ENCODE results near the gene DNAJC25.
A peak's percentile ranks its signal among the peaks of the same experiment; 100 is the strongest.

The DNAJC25 gene

GRCh38 chr9:111630964-111631213 lies 245 bp upstream of the DNAJC25 start (continued):
- TF ChIP-seq ZNF692 (tag by site-specific recombination; IDR thresholded peaks at IDR 0.05) (no peak), ZNF610 (tag by site-specific recombination; IDR thresholded peaks at IDR 0.05; ENCODE audit: borderline replicate concordance) (peak; percentile 61; the same call in 1 of the 2 replicates), EGR2 (tag by site-specific recombination; IDR thresholded peaks at IDR 0.05; ENCODE audit: low read depth) (no peak), ZNF366 (tag by site-specific recombination; conservative IDR thresholded peaks at IDR 0.05) (no peak; the same call in 1 of the 2 replicates), ZNF558 (tag by site-specific recombination; IDR thresholded peaks at IDR 0.05) (0 out of 2 replicates have a peak, but pooled peaks have one; percentile 41), SP3 (tag by site-specific recombination; IDR thresholded peaks at IDR 0.05) (peak; percentile 56), REST (tag by site-specific recombination; IDR thresholded peaks at IDR 0.05) (peak; percentile 63; the same call in 1 of the 2 replicates), ZNF664 (tag by site-specific recombination; IDR thresholded peaks at IDR 0.05) (no peak), SP2 (tag by site-specific recombination; IDR thresholded peaks at IDR 0.05) (peak; percentile 78; the same call in 1 of the 2 replicates), ZFP3 (tag by site-specific recombination; IDR thresholded peaks at IDR 0.05; ENCODE audit: low read depth) (no peak), ZNF660 (tag by site-specific recombination; IDR thresholded peaks at IDR 0.05) (peak; percentile 94), ZBTB6 (tag by site-specific recombination; IDR thresholded peaks at IDR 0.05) (peak; percentile 57; the same call in 1 of the 2 replicates), ZNF658 (tag by site-specific recombination; IDR thresholded peaks at IDR 0.05) (no peak), WT1 (tag by site-specific recombination; IDR thresholded peaks at IDR 0.05) (peak; percentile 55; the same call in 1 of the 2 replicates), ZNF600 (tag by site-specific recombination; IDR thresholded peaks at IDR 0.05) (peak; percentile 92), SCRT2 (tag by site-specific recombination; IDR thresholded peaks at IDR 0.05) (0 out of 2 replicates have a peak, but pooled peaks have one; percentile 43), MYNN (tag by site-specific recombination; IDR thresholded peaks at IDR 0.05; ENCODE audit: borderline replicate concordance) (no peak), ELK4 (IDR thresholded peaks at IDR 0.05; ENCODE audit: borderline replicate concordance, low read depth, low read length) (no peak), ZNF248 (tag by site-specific recombination; IDR thresholded peaks at IDR 0.05) (no peak), KLF16 (tag by site-specific recombination; IDR thresholded peaks at IDR 0.05) (peak; percentile 56), ZNF677 (tag by site-specific recombination; IDR thresholded peaks at IDR 0.05) (no peak), KLF9 (tag by site-specific recombination; IDR thresholded peaks at IDR 0.05; ENCODE audit: low read depth) (no peak), ZSCAN16 (tag by site-specific recombination; IDR thresholded peaks at IDR 0.05) (0 out of 2 replicates have a peak, but pooled peaks have one; percentile 18), PRDM10 (tag by site-specific recombination; IDR thresholded peaks at IDR 0.05) (peak; percentile 84), ZNF324 (tag by site-specific recombination; IDR thresholded peaks at IDR 0.05) (peak; percentile 60; the same call in 1 of the 2 replicates), HOXA7 (CRISPR knock-in tag; IDR thresholded peaks at IDR 0.05; ENCODE audit: borderline replicate concordance) (no peak), ZNF830 (tag by site-specific recombination; IDR thresholded peaks at IDR 0.05; ENCODE audit: low read depth) (no peak), ZNF555 (tag by site-specific recombination; conservative IDR thresholded peaks at IDR 0.05) (no peak), ATF2 (tag by site-specific recombination; IDR thresholded peaks at IDR 0.05; ENCODE audit: low read depth) (no peak), ZNF37A (tag by site-specific recombination; IDR thresholded peaks at IDR 0.05) (no peak)

Measured in HEK293 (cell line).